H1 (cell line): ENCODE data around the gene LPP. TPM values are rescaled to one million over a fixed set of nuclear protein-coding genes. Genes with fewer than 3 reads are reported as not detected.

Experiments used
- CTCF ChIA-PET: fragments of 300-600 bp; sonication (Branson Sonifier 250); formaldehyde crosslinking; loops from one replicate; lab custom pipeline; 2021; ENCODE audit not compliant: partially characterized antibody; lab: Charles Lee
- POLR2A ChIA-PET: fragments of 300-600 bp; sonication (Branson Sonifier 250); formaldehyde crosslinking; loops from one replicate; lab custom pipeline; 2021; ENCODE audit warnings: inconsistent platforms; ENCODE audit not compliant: partially characterized antibody; lab: Charles Lee
- DNase-seq, 2 experiments: peaks; one replicate each; pipeline versions ENCODE4 v3.0.0 to v3.0.0-alpha.2; 2010 to 2022; ENCODE audit warnings: low spot score in 2 of 2, low read depth in 1 of 2, mixed read lengths in 1 of 2
- FAIRE-seq: peaks from 2 replicates; lab custom pipeline; 2011; peaks lifted over from hg19 to GRCh38; lab: Jason Lieb, UNC
- H2AFZ ChIP-seq: 2 replicates; pipeline ENCODE4 v1.8.1; 2012; ENCODE audit warnings: low read length, inconsistent platforms
- H2AK5ac ChIP-seq: 2 replicates; pipeline ENCODE4 v1.6.1; 2013; ENCODE audit warnings: low read depth, low read length
- H2BK120ac ChIP-seq: replicated peaks from 2 replicates; pipeline ENCODE3; 2013; ENCODE audit warnings: low read depth, low read length, inconsistent platforms
- H2BK12ac ChIP-seq: 2 replicates; pipeline ENCODE4 v1.6.1; 2013; ENCODE audit warnings: low read depth, low read length
- H2BK15ac ChIP-seq: 2 replicates; pipeline ENCODE4 v1.6.1; 2013; ENCODE audit warnings: low read length
- H2BK20ac ChIP-seq: 2 replicates; pipeline ENCODE4 v1.6.1; 2013; ENCODE audit warnings: low read length
- H2BK5ac ChIP-seq: 2 replicates; pipeline ENCODE4 v1.6.1; 2013; ENCODE audit warnings: low read depth, low read length
- H3K14ac ChIP-seq: 2 replicates; pipeline ENCODE4 v1.6.1; 2013; ENCODE audit warnings: inconsistent platforms; ENCODE audit not compliant: insufficient read length
- H3K18ac ChIP-seq: 2 replicates; pipeline ENCODE4 v1.6.1; 2013; ENCODE audit warnings: low read length; ENCODE audit errors: extremely low read depth
- H3K23ac ChIP-seq: 2 replicates; pipeline ENCODE4 v1.6.1; 2013; ENCODE audit warnings: inconsistent platforms; ENCODE audit not compliant: insufficient read length
- H3K23me2 ChIP-seq: 2 replicates; pipeline ENCODE4 v1.6.1; 2013; ENCODE audit warnings: low read depth, low read length
- H3K27ac ChIP-seq: 2 replicates; pipeline ENCODE4 v1.6.1; 2011; ENCODE audit warnings: low read depth, low read length, inconsistent platforms
- H3K27me3 ChIP-seq, 4 experiments: replicated peaks in 1 of 4; 1 replicate in 1 of 4; 2 replicates in 3 of 4; pipeline versions ENCODE4 v1.6.1 to v1.8.1; 2011 to 2013; ENCODE audit warnings: low read length in 3 of 4, mild to moderate bottlenecking in 3 of 4, inconsistent platforms in 2 of 4, mixed read lengths in 2 of 4, moderate library complexity in 1 of 4; ENCODE audit not compliant: control insufficient read depth in 3 of 4, insufficient read depth in 3 of 4; ENCODE audit errors: extremely low read depth in 1 of 4
- H3K36me3 ChIP-seq, 4 experiments: 2 replicates each; pipeline versions ENCODE4 v1.6.1 to v1.8.1; 2011 to 2013; ENCODE audit warnings: mild to moderate bottlenecking in 4 of 4, low read length in 3 of 4, moderate library complexity in 2 of 4, control low read depth in 1 of 4, inconsistent platforms in 1 of 4; ENCODE audit not compliant: insufficient read depth in 4 of 4, control insufficient read depth in 2 of 4
- H3K4ac ChIP-seq: replicated peaks from 2 replicates; pipeline ENCODE3; 2013; ENCODE audit warnings: low read length, low read depth, mixed read lengths, inconsistent platforms; ENCODE audit not compliant: insufficient read length
- H3K4me1 ChIP-seq, 4 experiments: replicated peaks in 1 of 4; 1 replicate in 1 of 4; 2 replicates in 3 of 4; pipeline versions ENCODE4 v1.6.1 to v1.8.1; 2011 to 2013; ENCODE audit warnings: low read length in 3 of 4, inconsistent platforms in 2 of 4, mixed read lengths in 1 of 4; ENCODE audit not compliant: insufficient read depth in 4 of 4, control insufficient read depth in 3 of 4
- H3K4me2 ChIP-seq, 2 experiments: 2 replicates each; pipeline versions ENCODE4 v1.6.1 to v1.8.1; 2011 to 2013; ENCODE audit warnings: low read depth in 2 of 2, low read length in 2 of 2, control low read depth in 1 of 2, inconsistent platforms in 1 of 2, mild to moderate bottlenecking in 1 of 2; ENCODE audit not compliant: insufficient read depth in 1 of 2
- H3K4me3 ChIP-seq, 4 experiments: fragments of 200-600, 300-600 bp in 1 of 4; sonication (generic), shearing (Covaris generic), sonication (Bioruptor Twin) in 1 of 4; 2 replicates each; pipeline versions ENCODE4 v1.5.1 to v1.8.1; 2011 to 2016; ENCODE audit warnings: low read length in 4 of 4, low read depth in 3 of 4, control low read depth in 2 of 4, inconsistent platforms in 2 of 4, mild to moderate bottlenecking in 2 of 4, mixed read lengths in 1 of 4, moderate library complexity in 1 of 4; ENCODE audit not compliant: insufficient read depth in 2 of 4; ENCODE audit errors: extremely low read depth in 1 of 4
- H3K56ac ChIP-seq: replicated peaks from 2 replicates; pipeline ENCODE3; 2013; ENCODE audit warnings: low read depth, mild to moderate bottlenecking, mixed read lengths, low read length, inconsistent platforms; ENCODE audit not compliant: insufficient read length
- H3K79me1 ChIP-seq: 2 replicates; pipeline ENCODE4 v1.6.1; 2013; ENCODE audit warnings: low read depth, low read length, control low read depth
- H3K79me2 ChIP-seq, 2 experiments: 2 replicates each; pipeline versions ENCODE4 v1.6.1 to v1.8.1; 2012 to 2013; ENCODE audit warnings: low read length in 2 of 2, mild to moderate bottlenecking in 2 of 2, inconsistent platforms in 1 of 2; ENCODE audit not compliant: insufficient read depth in 2 of 2, control insufficient read depth in 1 of 2
- H3K9ac ChIP-seq, 4 experiments: replicated peaks in 1 of 4; 1 replicate in 1 of 4; 2 replicates in 3 of 4; pipeline versions ENCODE4 v1.6.1 to v1.8.1; 2011 to 2013; ENCODE audit warnings: low read depth in 3 of 4, low read length in 3 of 4, control low read depth in 2 of 4, mild to moderate bottlenecking in 2 of 4, moderate library complexity in 2 of 4, inconsistent platforms in 1 of 4; ENCODE audit errors: extremely low read depth in 1 of 4
- H3K9me3 ChIP-seq, 2 experiments: 2 replicates each; pipeline versions ENCODE4 v1.6.1 to v1.8.1; 2012 to 2013; ENCODE audit warnings: mild to moderate bottlenecking in 2 of 2, moderate library complexity in 2 of 2, control low read depth in 1 of 2, inconsistent platforms in 1 of 2, low read depth in 1 of 2, low read length in 1 of 2, mixed read lengths in 1 of 2; ENCODE audit not compliant: insufficient read depth in 2 of 2
- H4K20me1 ChIP-seq, 2 experiments: replicated peaks in 1 of 2; 2 replicates each; pipeline versions ENCODE3 to v1.8.1; 2011 to 2013; ENCODE audit warnings: inconsistent platforms in 2 of 2, low read length in 2 of 2, mild to moderate bottlenecking in 1 of 2; ENCODE audit not compliant: insufficient read depth in 2 of 2, control insufficient read depth in 1 of 2
- H4K5ac ChIP-seq: 2 replicates; pipeline ENCODE4 v1.6.1; 2013; ENCODE audit warnings: low read length, low read depth, mixed read lengths, inconsistent platforms; ENCODE audit not compliant: insufficient read length
- H4K8ac ChIP-seq: 2 replicates; pipeline ENCODE4 v1.8.0; 2013; ENCODE audit warnings: mild to moderate bottlenecking, moderate library complexity, low read length, inconsistent platforms; ENCODE audit not compliant: insufficient read depth; ENCODE audit errors: extremely low read depth
- H4K91ac ChIP-seq: replicated peaks from 2 replicates; pipeline ENCODE3; 2013; ENCODE audit warnings: low read length, mixed read lengths, inconsistent platforms; ENCODE audit not compliant: insufficient read length
- CTCF ChIP-seq, 3 experiments: IDR thresholded peaks; 1 replicate in 2 of 3; 2 replicates in 1 of 3; pipeline versions ENCODE4 v1.5.1 to v1.6.1; 2011; ENCODE audit warnings: low read length in 3 of 3, mild to moderate bottlenecking in 3 of 3, inconsistent platforms in 2 of 3, low read depth in 1 of 3, moderate library complexity in 1 of 3; ENCODE audit not compliant: insufficient read depth in 1 of 3; ENCODE audit errors: control extremely low read depth in 1 of 3
- MAX ChIP-seq: IDR thresholded peaks from 2 replicates; pipeline ENCODE4 v1.6.1; 2012; ENCODE audit warnings: inconsistent platforms
- RAD21 ChIP-seq, 2 experiments: IDR thresholded peaks in 1 of 2; conservative IDR thresholded peaks in 1 of 2; 2 replicates each; pipeline ENCODE4 v1.6.1; 2011; ENCODE audit warnings: low read depth in 2 of 2, low read length in 2 of 2, improper control_type of control experiment in 1 of 2, inconsistent platforms in 1 of 2, mild to moderate bottlenecking in 1 of 2, moderate library complexity in 1 of 2
- TAF1 ChIP-seq: IDR thresholded peaks from 2 replicates; pipeline ENCODE4 v1.6.1; 2011; ENCODE audit warnings: mild to moderate bottlenecking, low read depth, low read length
- ZNF274 ChIP-seq: IDR thresholded peaks from 2 replicates; pipeline ENCODE4 v1.7.0; 2012; ENCODE audit warnings: low read length, borderline replicate concordance; ENCODE audit errors: extremely low read depth
- WGBS, 2 experiments: shearing (Covaris generic) in 1 of 2; methylation state at CpG; one replicate each; pipeline versions ENCODE4 v1.1.6 to v1.1.7; 2013 to 2015; ENCODE audit warnings: low lambda C conversion rate in 2 of 2, mixed read lengths in 2 of 2, inconsistent platforms in 1 of 2, low coverage in 1 of 2, missing lambda C conversion rate in 1 of 2; ENCODE audit not compliant: insufficient replicate concordance in 2 of 2, insufficient coverage in 1 of 2, insufficient read length in 1 of 2; ENCODE audit errors: extremely low coverage in 1 of 2, missing lambda C conversion rate in 1 of 2; 5-methylcytosine and 5-hydroxymethylcytosine counted together
- polyA plus RNA-seq, 7 experiments: library from polyadenylated mRNA; depleted of rRNA in 3 of 7; stranded (reverse) in 5 of 7; unstranded in 2 of 7; fragments of >200 nt in 5 of 7; fragments of 200-250 nt in 2 of 7; gene quantifications; 1 replicate in 5 of 7; 2 replicates in 1 of 7; 4 replicates in 1 of 7; pipeline versions ENCODE4 v1.2.1 to v1.2.3, GENCODE V29; 2011 to 2013; ENCODE audit warnings: missing spikeins in 2 of 7, mixed read lengths in 2 of 7
- total RNA-seq: library from RNA; stranded (reverse); fragmentation: NEBNext Ultra II Directional; extraction: Animal tissue kit (Norgen Biotek cat#: 25700); gene quantifications from 2 replicates; pipeline ENCODE4 v1.2.1, GENCODE V29; 2021

LPP gene
- total and polyA plus RNA-seq, 2 of the 8 experiments (the other 6 are each of a cell fraction or from before 2014, with no cell fraction given), result 10.0 to 53.3 TPM

GRCh38 chr3:188202358-188203138 is 48.6 kb downstream of the LPP start:
- no peak overlapping the region for H3K56ac ChIP-seq
- no peaks in the 10 kb centered on the region for H3K23me2 ChIP-seq
- no peak overlapping the region for H2BK20ac ChIP-seq
- H3K4me3 ChIP-seq, result no peak overlapping the region
- H3K9me3 ChIP-seq, result no peaks in the 10 kb centered on the region
- H2BK120ac ChIP-seq, result no peak overlapping the region
- H3K18ac ChIP-seq, result no peak overlapping the region
- no peak overlapping the region for H2BK5ac ChIP-seq
- H2AFZ ChIP-seq, result no peak overlapping the region
- no peak overlapping the region for H3K14ac ChIP-seq
- no peak overlapping the region for H4K91ac ChIP-seq
- no peak overlapping the region for H2BK15ac ChIP-seq
- no peaks in the 10 kb centered on the region for H3K27me3 ChIP-seq
- H3K4me1 ChIP-seq, result peaks cover 0 to under 1% (median under 1%) of the 10 kb centered on the region in 4 experiments; a peak in 1 of 7 replicates
- no peaks in the 10 kb centered on the region for H3K36me3 ChIP-seq
- no peak for DNase-seq
- H3K79me2 ChIP-seq, result peaks cover 0 to 30% of the 10 kb centered on the region in 2 experiments; a peak in 2 of 4 replicates
- CTCF ChIA-PET, result interaction anchor here (0.6 to 1.6 kb wide), 11 partner anchors 8 to 663 kb away, joined by 3 to 7 read pairs (median 3); no protein-coding TSS in a partner anchor
- H2BK12ac ChIP-seq, result no peak overlapping the region
- no peak overlapping the region for H3K27ac ChIP-seq
- peak overlapping the region in 1 of 4 experiments; percentile 13; a peak in 1 of 7 replicates for H3K9ac ChIP-seq
- no peak overlapping the region for H4K8ac ChIP-seq
- TF ChIP-seq RAD21 (IDR thresholded peaks at IDR 0.05 in 1 of 2, conservative IDR thresholded peaks at IDR 0.05 in 1 of 2; ENCODE audit: low read depth in 2 of 2, low read length in 2 of 2), result peak; percentile 19 to 30; a peak in 3 of 4 replicates
- peak in 2 of 3 experiments; percentile 36 to 55; a peak in 2 of 4 replicates for TF ChIP-seq CTCF (IDR thresholded peaks at IDR 0.05; ENCODE audit: control extremely low read depth in 1 of 3, insufficient read depth in 1 of 3, low read depth in 1 of 3, low read length in 3 of 3)
- 0 out of 2 replicates have a peak, but pooled peaks have one; percentile 8 for TF ChIP-seq MAX
- no peak for TF ChIP-seq TAF1
- no peak for TF ChIP-seq ZNF274
- no peak overlapping the region for H3K4ac ChIP-seq
- no peak overlapping the region for H3K23ac ChIP-seq
- no peak overlapping the region for H3K4me2 ChIP-seq
- H2AK5ac ChIP-seq, result no peak overlapping the region
- FAIRE-seq, result no peak
- H4K20me1 ChIP-seq, result no peaks in the 10 kb centered on the region
- no peaks in the 10 kb centered on the region; the same call in 1 of the 2 replicates for H3K79me1 ChIP-seq
- no peak overlapping the region for H4K5ac ChIP-seq
- POLR2A ChIA-PET, result no interaction called here
- WGBS, 2 experiments, result 96% methylated on average over 10 of the region's 10 CpGs; no CpG with 5 or more reads in 1 of the 2 experiments
